BLaER1 (cell line): ENCODE data around the gene CADM1.

Experiments
- H3K27ac ChIP-seq: shearing (Covaris generic); formaldehyde crosslinking; 2 replicates; pipeline ENCODE4 v1.8.1; 2022
- H3K27me3 ChIP-seq: shearing (Covaris generic); formaldehyde crosslinking; 2 replicates; pipeline ENCODE4 v1.8.1; 2022
- H3K36me3 ChIP-seq: shearing (Covaris generic); formaldehyde crosslinking; 2 replicates; pipeline ENCODE4 v1.8.1; 2022
- H3K4me1 ChIP-seq: shearing (Covaris generic); formaldehyde crosslinking; 2 replicates; pipeline ENCODE4 v1.8.1; 2022
- H3K4me2 ChIP-seq: shearing (Covaris generic); formaldehyde crosslinking; 2 replicates; pipeline ENCODE4 v1.8.1; 2022
- H3K4me3 ChIP-seq: shearing (Covaris generic); formaldehyde crosslinking; 2 replicates; pipeline ENCODE4 v1.8.1; 2022
- H3K9ac ChIP-seq: shearing (Covaris generic); formaldehyde crosslinking; 2 replicates; pipeline ENCODE4 v1.8.1; 2022
- H3K9me3 ChIP-seq: shearing (Covaris generic); formaldehyde crosslinking; 2 replicates; pipeline ENCODE4 v1.8.1; 2022
- H4K20me1 ChIP-seq: shearing (Covaris generic); formaldehyde crosslinking; 2 replicates; pipeline ENCODE4 v1.8.1; 2022
- Cebpa-rat ChIP-seq: shearing (Covaris generic); IDR thresholded peaks from 2 replicates; pipeline ENCODE4 v1.8.1; 2022

CADM1 gene

GRCh38 chr11:115185931-115186330, 318.3 kb downstream of the CADM1 start:
- TF ChIP-seq Cebpa-rat = no peak
- H3K9ac ChIP-seq = no peak overlapping the region
- no peak overlapping the region for H3K27ac ChIP-seq
- no peaks in the 10 kb centered on the region for H4K20me1 ChIP-seq
- peaks cover 20% of the 10 kb centered on the region for H3K4me1 ChIP-seq
- peak overlapping the region; percentile 38 for H3K4me2 ChIP-seq
- H3K27me3 ChIP-seq = no peaks in the 10 kb centered on the region
- H3K36me3 ChIP-seq = no peaks in the 10 kb centered on the region
- no peaks in the 10 kb centered on the region; the same call in 1 of the 2 replicates for H3K9me3 ChIP-seq
- H3K4me3 ChIP-seq = no peak overlapping the region

DNA sequence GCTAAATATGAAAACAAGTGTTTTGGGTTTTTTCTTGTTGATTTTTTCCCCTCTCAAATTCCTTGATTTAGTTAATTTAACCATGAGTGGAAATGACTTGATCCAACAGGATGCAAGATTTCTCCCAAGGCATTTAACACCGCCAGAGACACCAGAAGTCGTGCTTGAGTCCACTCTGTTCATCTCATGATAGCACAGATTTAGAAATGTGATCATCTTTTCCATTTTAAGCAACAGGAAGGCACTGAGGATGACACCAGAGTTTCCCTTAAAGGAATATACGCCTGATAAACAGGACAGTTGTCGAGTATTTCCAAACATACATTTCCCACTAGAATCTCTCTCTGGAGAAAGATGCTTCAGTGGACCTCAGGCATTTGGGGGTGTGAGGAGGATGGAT, 318.7 kb downstream of the CADM1 start:
- Histone ChIP-seq H3K27me3 (no peaks in the 10 kb centered on the region), H4K20me1 (no peaks in the 10 kb centered on the region), H3K36me3 (no peaks in the 10 kb centered on the region), H3K4me3 (no peak overlapping the region), H3K27ac (no peak overlapping the region), H3K9me3 (no peaks in the 10 kb centered on the region; the same call in 1 of the 2 replicates), H3K4me2 (peak overlapping the region; percentile 38), H3K9ac (no peak overlapping the region), H3K4me1 (peaks cover 20% of the 10 kb centered on the region)
- no peak for TF ChIP-seq Cebpa-rat

- H3K4me2 ChIP-seq = 0 out of 2 replicates have a peak overlapping the region, but pooled peaks have one; percentile 38
- H3K4me1 ChIP-seq = peaks cover 20% of the 10 kb centered on the region
- no peaks in the 10 kb centered on the region for H4K20me1 ChIP-seq
- H3K27ac ChIP-seq = no peak overlapping the region
- no peaks in the 10 kb centered on the region for H3K27me3 ChIP-seq
- no peak overlapping the region for H3K9ac ChIP-seq
- H3K4me3 ChIP-seq = no peak overlapping the region
- TF ChIP-seq Cebpa-rat = no peak
- H3K9me3 ChIP-seq = no peaks in the 10 kb centered on the region; the same call in 1 of the 2 replicates
- no peaks in the 10 kb centered on the region for H3K36me3 ChIP-seq
Measured at GRCh38 chr11:115184901-115185300, 319.3 kb downstream of the CADM1 start.

GRCh38 chr11:115183830-115184229, 320.4 kb downstream of the CADM1 start:
- H3K36me3 ChIP-seq = no peaks in the 10 kb centered on the region
- H3K9me3 ChIP-seq = no peaks in the 10 kb centered on the region; the same call in 1 of the 2 replicates
- no peaks in the 10 kb centered on the region for H3K27me3 ChIP-seq
- H3K4me3 ChIP-seq = no peak overlapping the region
- H3K9ac ChIP-seq = no peak overlapping the region
- TF ChIP-seq Cebpa-rat = no peak
- H3K4me2 ChIP-seq = no peak overlapping the region
- H3K4me1 ChIP-seq = peaks cover 20% of the 10 kb centered on the region
- no peak overlapping the region for H3K27ac ChIP-seq
- H4K20me1 ChIP-seq = no peaks in the 10 kb centered on the region

GRCh38 chr11:115183136-115183535, 321.1 kb downstream of the CADM1 start:
- H3K9ac ChIP-seq = no peak overlapping the region
- H3K4me2 ChIP-seq = no peak overlapping the region
- TF ChIP-seq Cebpa-rat = no peak
- no peak overlapping the region for H3K4me3 ChIP-seq
- no peak overlapping the region for H3K27ac ChIP-seq
- no peaks in the 10 kb centered on the region for H4K20me1 ChIP-seq
- H3K9me3 ChIP-seq = no peaks in the 10 kb centered on the region; the same call in 1 of the 2 replicates
- H3K27me3 ChIP-seq = no peaks in the 10 kb centered on the region
- no peaks in the 10 kb centered on the region for H3K36me3 ChIP-seq
- H3K4me1 ChIP-seq = peaks cover 20% of the 10 kb centered on the region

- Histone ChIP-seq H3K36me3 (no peaks in the 10 kb centered on the region), H3K9me3 (no peaks in the 10 kb centered on the region; the same call in 1 of the 2 replicates), H3K27ac (no peak overlapping the region), H4K20me1 (no peaks in the 10 kb centered on the region), H3K4me2 (no peak overlapping the region), H3K27me3 (no peaks in the 10 kb centered on the region), H3K4me1 (peaks cover 20% of the 10 kb centered on the region), H3K4me3 (no peak overlapping the region), H3K9ac (no peak overlapping the region)
- TF ChIP-seq Cebpa-rat = no peak
Measured at GRCh38 chr11:115182282-115182955, 321.8 kb downstream of the CADM1 start.

GRCh38 chr11:115181538-115181937, 322.7 kb downstream of the CADM1 start:
- no peak for TF ChIP-seq Cebpa-rat

GRCh38 chr11:115180272-115180671, 323.9 kb downstream of the CADM1 start:
- H4K20me1 ChIP-seq = no peaks in the 10 kb centered on the region
- TF ChIP-seq Cebpa-rat = no peak
- H3K27ac ChIP-seq = no peak overlapping the region
- no peak overlapping the region for H3K4me2 ChIP-seq
- H3K4me3 ChIP-seq = no peak overlapping the region
- no peak overlapping the region for H3K9ac ChIP-seq
- H3K9me3 ChIP-seq = no peaks in the 10 kb centered on the region
- H3K4me1 ChIP-seq = peaks cover 5% of the 10 kb centered on the region
- H3K36me3 ChIP-seq = no peaks in the 10 kb centered on the region
- no peaks in the 10 kb centered on the region for H3K27me3 ChIP-seq

More at GRCh38 chr11:115181538-115181937, 322.7 kb downstream of the CADM1 start:
- H3K4me1 ChIP-seq = peaks cover 18% of the 10 kb centered on the region
- H3K9me3 ChIP-seq = no peaks in the 10 kb centered on the region
- H3K36me3 ChIP-seq = no peaks in the 10 kb centered on the region
- H3K27me3 ChIP-seq = no peaks in the 10 kb centered on the region
- H3K27ac ChIP-seq = no peak overlapping the region
- no peak overlapping the region for H3K4me2 ChIP-seq
- no peaks in the 10 kb centered on the region for H4K20me1 ChIP-seq
- H3K9ac ChIP-seq = no peak overlapping the region
- H3K4me3 ChIP-seq = no peak overlapping the region

DNA sequence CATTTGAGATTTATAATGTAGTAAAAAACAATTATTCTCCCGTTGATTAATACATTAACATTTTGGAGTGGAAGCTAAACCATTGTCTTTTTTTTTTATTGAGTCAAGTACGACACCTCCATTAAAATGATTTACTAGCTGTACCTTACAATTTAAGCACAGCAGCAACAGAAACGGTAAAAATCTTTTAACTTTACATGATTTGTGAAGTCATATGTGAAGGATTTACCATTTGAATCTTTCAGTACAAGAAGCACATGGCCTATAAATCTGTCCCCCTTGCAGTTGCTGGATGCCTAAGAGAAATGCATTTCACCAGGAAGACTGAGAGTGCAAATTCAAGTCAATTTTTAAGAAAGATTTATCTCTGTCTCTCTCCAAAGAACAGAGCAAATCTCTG, 324.6 kb downstream of the CADM1 start:
- H3K36me3 ChIP-seq = no peaks in the 10 kb centered on the region
- no peak for TF ChIP-seq Cebpa-rat
- no peaks in the 10 kb centered on the region for H3K27me3 ChIP-seq
- H3K9me3 ChIP-seq = no peaks in the 10 kb centered on the region
- H3K9ac ChIP-seq = no peak overlapping the region
- H3K4me3 ChIP-seq = no peak overlapping the region
- no peak overlapping the region for H3K27ac ChIP-seq
- no peaks in the 10 kb centered on the region for H3K4me1 ChIP-seq
- H4K20me1 ChIP-seq = no peaks in the 10 kb centered on the region
- no peak overlapping the region for H3K4me2 ChIP-seq

DNA sequence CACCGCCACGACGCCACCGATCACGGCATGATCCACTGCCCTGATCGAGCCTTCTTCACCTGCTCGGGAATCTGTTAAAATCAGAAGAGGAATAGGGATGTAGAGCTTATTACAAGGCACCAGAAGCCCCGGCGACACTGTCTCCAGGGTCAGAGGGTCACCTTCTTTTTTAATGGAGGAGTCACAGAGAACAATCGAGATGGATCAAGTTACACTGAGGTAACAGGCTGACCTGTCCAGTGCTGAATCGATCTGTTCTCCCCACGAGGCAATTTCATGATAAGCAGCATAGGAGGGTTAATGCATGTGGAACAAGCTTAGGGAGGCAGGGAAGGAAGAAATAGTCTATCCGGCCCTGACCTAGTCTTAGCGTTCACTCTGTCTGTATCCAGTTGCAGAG, 325.5 kb downstream of the CADM1 start:
- H4K20me1 ChIP-seq = no peaks in the 10 kb centered on the region
- no peak overlapping the region for H3K9ac ChIP-seq
- no peak for TF ChIP-seq Cebpa-rat
- H3K4me3 ChIP-seq = no peak overlapping the region
- H3K4me1 ChIP-seq = no peaks in the 10 kb centered on the region
- no peaks in the 10 kb centered on the region for H3K36me3 ChIP-seq
- H3K4me2 ChIP-seq = no peak overlapping the region
- H3K27ac ChIP-seq = no peak overlapping the region
- no peaks in the 10 kb centered on the region for H3K9me3 ChIP-seq
- no peaks in the 10 kb centered on the region for H3K27me3 ChIP-seq
